ENCODE measurements around the gene MXD4. TPM values are rescaled to one million over a fixed set of nuclear protein-coding genes. Genes with fewer than 3 reads are reported as not detected.
"Not testable (repeated sequence)": the region's sequence is repeated elsewhere in the genome, so short reads cannot be mapped to it uniquely, and the experiment has no call there.

Gene MXD4
- total RNA-seq, 1 experiment from 2014 or later = 20.4 TPM

- no peak overlapping the region for H3K4me3 Mint-ChIP-seq
- H3K27me3 Mint-ChIP-seq (ENCODE audit: low read depth) = 0 out of 2 replicates have a peak, but pooled peaks cover 4% of the 10 kb centered on the region
- peaks cover 12% of the 10 kb centered on the region for H3K36me3 Mint-ChIP-seq
- ChIA-PET POLR2A (no interaction called here), CTCF (interaction anchor here (0.6 to 0.8 kb wide), 2 partner anchors 102 to 211 kb away, joined by 3 to 4 read pairs; no protein-coding TSS in a partner anchor)
- H3K9me3 Mint-ChIP-seq = no peaks in the 10 kb centered on the region
- DNase-seq (ENCODE audit: low spot score) (no peak), ATAC-seq (no peak)
- no peaks in the 10 kb centered on the region for H3K4me1 Mint-ChIP-seq
- TF ChIP-seq GTF2I (CRISPR knock-in tag; conservative IDR thresholded peaks at IDR 0.05) (no peak), CREM (CRISPR knock-in tag; IDR thresholded peaks at IDR 0.05) (no peak), TP53 (CRISPR knock-in tag; IDR thresholded peaks at IDR 0.05) (no peak), ZNF121 (CRISPR knock-in tag; IDR thresholded peaks at IDR 0.05) (no peak), MAX (CRISPR knock-in tag; IDR thresholded peaks at IDR 0.05) (no peak)
- H3K27ac Mint-ChIP-seq = no peak overlapping the region
Observed at GRCh38 chr4:2231082-2231481, 30.8 kb downstream of the MXD4 start.

- Mint-ChIP-seq H3K4me3 (no peak overlapping the region), H3K27ac (no peak overlapping the region), H3K4me1 (peaks cover 24% of the 10 kb centered on the region), H3K27me3 (ENCODE audit: low read depth) (peaks cover 34% of the 10 kb centered on the region), H3K36me3 (peaks cover 1% of the 10 kb centered on the region; the same call in 1 of the 2 replicates), H3K9me3 (no peaks in the 10 kb centered on the region)
- ATAC-seq (no peak), DNase-seq (ENCODE audit: low spot score) (no peak)
- ChIA-PET POLR2A (no interaction called here), CTCF (interaction anchor here (1.9 kb wide), 1 partner anchor 216 kb away, joined by 6 read pairs; no protein-coding TSS in a partner anchor)
- TF ChIP-seq ZNF219 (CRISPR knock-in tag; IDR thresholded peaks at IDR 0.05; ENCODE audit: borderline replicate concordance) (no peak), TP53 (CRISPR knock-in tag; IDR thresholded peaks at IDR 0.05) (no peak), CREB1 (CRISPR knock-in tag; IDR thresholded peaks at IDR 0.05) (no peak), MXD4 (CRISPR knock-in tag; IDR thresholded peaks at IDR 0.05; ENCODE audit: borderline replicate concordance) (no peak), PRDM15 (CRISPR knock-in tag; IDR thresholded peaks at IDR 0.05) (no peak), FOXK1 (CRISPR knock-in tag; IDR thresholded peaks at IDR 0.05) (no peak)
Observed at GRCh38 chr4:2226261-2226660, 35.6 kb downstream of the MXD4 start.

GRCh38 chr4:2222838-2223237, 39.1 kb downstream of the MXD4 start:
- peak; percentile 16 for ATAC-seq
- peak overlapping the region; percentile 20 for H3K4me3 Mint-ChIP-seq

GRCh38 chr4:2221378-2221777, 40.5 kb downstream of the MXD4 start:
- ATAC-seq = peak; percentile 74
- TF ChIP-seq FOXP4 (CRISPR knock-in tag; IDR thresholded peaks at IDR 0.05) (peak; percentile 38; the same call in 1 of the 2 replicates), FOXK1 (CRISPR knock-in tag; IDR thresholded peaks at IDR 0.05) (0 out of 2 replicates have a peak, but pooled peaks have one; percentile 15), TEAD1 (CRISPR knock-in tag; IDR thresholded peaks at IDR 0.05) (peak; percentile 73)
- H3K27ac Mint-ChIP-seq = peak overlapping the region; percentile 69
- H3K27me3 Mint-ChIP-seq (ENCODE audit: low read depth) = peaks cover 80% of the 10 kb centered on the region
- peak overlapping the region; percentile 26 for H3K4me3 Mint-ChIP-seq
- H3K9me3 Mint-ChIP-seq; H3K36me3 Mint-ChIP-seq; DNase-seq (ENCODE audit: low spot score): not testable (repeated sequence)
- H3K4me1 Mint-ChIP-seq = peaks cover 39% of the 10 kb centered on the region
- ChIA-PET POLR2A (interaction anchor here (0.6 to 1.0 kb wide), 2 partner anchors 185 to 192 kb away, joined by 3 to 4 read pairs; no protein-coding TSS in a partner anchor), CTCF (interaction anchor here (0.8 to 5.8 kb wide), 12 partner anchors 13 to 295 kb away, joined by 3 to 50 read pairs (median 10); partner anchors contain the start of genes CFAP99, HAUS3 and POLN)

More at GRCh38 chr4:2222838-2223237, 39.1 kb downstream of the MXD4 start:
- ChIA-PET CTCF (interaction anchor here (1.8 to 5.8 kb wide), 3 partner anchors 19 to 219 kb away, joined by 4 to 44 read pairs (median 5); partner anchors contain the start of genes HAUS3 and POLN), POLR2A (no interaction called here)
- H3K27ac Mint-ChIP-seq = peak overlapping the region; percentile 81
- peaks cover 66% of the 10 kb centered on the region for H3K27me3 Mint-ChIP-seq (ENCODE audit: low read depth)
- H3K4me1 Mint-ChIP-seq = peaks cover 39% of the 10 kb centered on the region
- TF ChIP-seq ESRRA (CRISPR knock-in tag; IDR thresholded peaks at IDR 0.05; ENCODE audit: borderline replicate concordance) (no peak), ZNF138 (CRISPR knock-in tag; conservative IDR thresholded peaks at IDR 0.05) (no peak), USF1 (CRISPR knock-in tag; IDR thresholded peaks at IDR 0.05) (no peak), NFATC4 (CRISPR knock-in tag; IDR thresholded peaks at IDR 0.05) (no peak)
- no peaks in the 10 kb centered on the region for H3K9me3 Mint-ChIP-seq
- DNase-seq (ENCODE audit: low spot score) = no peak
- no peaks in the 10 kb centered on the region; the same call in 1 of the 2 replicates for H3K36me3 Mint-ChIP-seq

Data from WTC11 (cell line).